MM.1S (cell line): ENCODE results near the gene GUCA2B.

Source experiments
- DNase-seq: peaks from one replicate; pipeline ENCODE4 v3.0.0-alpha.2; 2015
- H2AFZ ChIP-seq: fragments of 300-600 bp; sonication (generic); 2 replicates; pipeline ENCODE4 v1.6.0; 2016; ENCODE audit warnings: antibody characterized with exemption, low read length
- H3F3A ChIP-seq: fragments of 300-600 bp; sonication (generic); 2 replicates; pipeline ENCODE4 v1.6.1; 2016; ENCODE audit warnings: mild to moderate bottlenecking, antibody characterized with exemption, low read length, moderate library complexity, mixed read lengths; ENCODE audit not compliant: insufficient read depth
- H3K27ac ChIP-seq: fragments of 300-600 bp; sonication (generic); 2 replicates; pipeline ENCODE4 v1.5.1; 2016; ENCODE audit warnings: mild to moderate bottlenecking, low read length
- H3K27me3 ChIP-seq: fragments of 300-600 bp; sonication (generic); replicated peaks from 2 replicates; pipeline ENCODE4 v1.6.0; 2016; ENCODE audit warnings: low read length; ENCODE audit not compliant: insufficient read depth
- H3K36me3 ChIP-seq: fragments of 300-600 bp; sonication (generic); replicated peaks from 2 replicates; pipeline ENCODE4 v1.6.1; 2016; ENCODE audit warnings: mild to moderate bottlenecking, low read length, mixed read lengths; ENCODE audit not compliant: insufficient read depth
- H3K4me1 ChIP-seq: fragments of 300-600 bp; sonication (generic); 2 replicates; pipeline ENCODE4 v1.6.1; 2016; ENCODE audit warnings: low read length, mixed read lengths
- H3K4me2 ChIP-seq: fragments of 300-600 bp; sonication (generic); 2 replicates; pipeline ENCODE4 v1.6.0; 2016; ENCODE audit warnings: low read depth, low read length
- H3K4me3 ChIP-seq: fragments of 300-600 bp; sonication (generic); 2 replicates; pipeline ENCODE4 v1.5.1; 2016; ENCODE audit warnings: low read length, mixed read lengths
- H3K79me2 ChIP-seq: fragments of 300-600 bp; sonication (generic); 2 replicates; pipeline ENCODE4 v1.6.1; 2016; ENCODE audit warnings: mixed run types, low read length, mixed read lengths
- H3K9ac ChIP-seq: fragments of 300-600 bp; sonication (generic); 2 replicates; pipeline ENCODE4 v1.6.1; 2016; ENCODE audit warnings: low read length, mixed read lengths
- H3K9me2 ChIP-seq: fragments of 300-600 bp; sonication (generic); replicated peaks from 2 replicates; pipeline ENCODE4 v1.6.1; 2016; ENCODE audit warnings: mild to moderate bottlenecking, low read length, mixed read lengths; ENCODE audit not compliant: insufficient read depth
- H3K9me3 ChIP-seq: fragments of 300-600 bp; sonication (generic); replicated peaks from 2 replicates; pipeline ENCODE4 v1.6.1; 2016; ENCODE audit warnings: mild to moderate bottlenecking, low read length, mixed read lengths; ENCODE audit not compliant: insufficient read depth
- H4K20me1 ChIP-seq: fragments of 300-600 bp; sonication (generic); 2 replicates; pipeline ENCODE4 v1.6.1; 2016; ENCODE audit warnings: mild to moderate bottlenecking, low read length, moderate library complexity, mixed read lengths; ENCODE audit not compliant: insufficient read depth
- CTCF ChIP-seq: fragments of 300-600 bp; sonication (generic); IDR thresholded peaks from 2 replicates; pipeline ENCODE4 v1.5.1; 2016; ENCODE audit warnings: antibody characterized with exemption, low read length, mixed read lengths
- EZH2 ChIP-seq: fragments of 300-600 bp; sonication (generic); optimal IDR thresholded peaks from 2 replicates; pipeline ENCODE3; 2017; ENCODE audit warnings: low read depth, mild to moderate bottlenecking, antibody characterized with exemption, low read length, mixed read lengths
- EZH2phosphoT487 ChIP-seq: fragments of 300-600 bp; sonication (generic); IDR thresholded peaks from 2 replicates; pipeline ENCODE4 v1.6.1; 2018; ENCODE audit warnings: antibody characterized with exemption, low read length

GUCA2B gene

GRCh38 chr1:42170779-42171621 is 17.8 kb downstream of the GUCA2B start:
- no peaks in the 10 kb centered on the region for H3K36me3 ChIP-seq

GRCh38 chr1:42171679-42172266 is 18.6 kb downstream of the GUCA2B start:
- Histone ChIP-seq H3K9me3 (no peaks in the 10 kb centered on the region), H3K79me2 (no peaks in the 10 kb centered on the region), H3K4me2 (no peak overlapping the region), H3K27me3 (no peaks in the 10 kb centered on the region), H4K20me1 (no peaks in the 10 kb centered on the region), H3K4me1 (no peaks in the 10 kb centered on the region), H3F3A (no peaks in the 10 kb centered on the region), H3K27ac (no peak overlapping the region), H3K9me2 (no peaks in the 10 kb centered on the region), H3K9ac (no peak overlapping the region), H2AFZ (no peak overlapping the region), H3K36me3 (no peaks in the 10 kb centered on the region), H3K4me3 (no peak overlapping the region)
- no peak for DNase-seq
- TF ChIP-seq EZH2phosphoT487 (no peak), CTCF (no peak), EZH2 (no peak)

More at GRCh38 chr1:42170779-42171621, 17.8 kb downstream of the GUCA2B start:
- Histone ChIP-seq H2AFZ (no peak overlapping the region), H4K20me1 (no peaks in the 10 kb centered on the region), H3F3A (no peaks in the 10 kb centered on the region), H3K4me2 (no peak overlapping the region), H3K9ac (no peak overlapping the region), H3K9me2 (no peaks in the 10 kb centered on the region), H3K4me3 (no peak overlapping the region), H3K27ac (no peak overlapping the region), H3K79me2 (no peaks in the 10 kb centered on the region), H3K27me3 (no peaks in the 10 kb centered on the region), H3K9me3 (no peaks in the 10 kb centered on the region), H3K4me1 (no peaks in the 10 kb centered on the region)
- TF ChIP-seq CTCF (no peak), EZH2 (no peak), EZH2phosphoT487 (no peak)
- DNase-seq = no peak

GRCh38 chr1:42172381-42173133 is 19.3 kb downstream of the GUCA2B start:
- H3K4me1 ChIP-seq = no peaks in the 10 kb centered on the region
- H3K36me3 ChIP-seq = no peaks in the 10 kb centered on the region
- H3K9me2 ChIP-seq = no peaks in the 10 kb centered on the region
- H3K27me3 ChIP-seq = no peaks in the 10 kb centered on the region
- H3F3A ChIP-seq = no peaks in the 10 kb centered on the region
- no peak overlapping the region for H2AFZ ChIP-seq
- H3K9ac ChIP-seq = no peak overlapping the region
- no peaks in the 10 kb centered on the region for H4K20me1 ChIP-seq
- TF ChIP-seq CTCF (no peak), EZH2phosphoT487 (no peak), EZH2 (no peak)
- no peaks in the 10 kb centered on the region for H3K9me3 ChIP-seq
- H3K4me2 ChIP-seq = no peak overlapping the region
- H3K79me2 ChIP-seq = no peaks in the 10 kb centered on the region
- no peak for DNase-seq
- H3K4me3 ChIP-seq = no peak overlapping the region
- no peak overlapping the region for H3K27ac ChIP-seq
